Colonic mucosa (tissue), 4 donors: Measurements from ENCODE around the gene SPRY1. TPM values are rescaled to one million over a fixed set of nuclear protein-coding genes. Genes with fewer than 3 reads are reported as not detected.

Experiments used
- DNase-seq: peaks from one replicate; pipeline ENCODE4 v3.0.0-alpha.2; 2020
- H3K27ac ChIP-seq: fragments of 200-600 bp; one replicate; pipeline ENCODE4 v1.8.0; 2021
- H3K27me3 ChIP-seq: fragments of 200-600 bp; one replicate; pipeline ENCODE4 v1.8.0; 2021
- H3K36me3 ChIP-seq: fragments of 200-600 bp; one replicate; pipeline ENCODE4 v1.8.0; 2021
- H3K4me1 ChIP-seq: fragments of 200-600 bp; one replicate; pipeline ENCODE4 v1.8.0; 2021; ENCODE audit warnings: mild to moderate bottlenecking
- H3K4me3 ChIP-seq: fragments of 200-600 bp; one replicate; pipeline ENCODE4 v1.8.0; 2021
- H3K9ac ChIP-seq, 2 donors: one replicate each; pipeline ENCODE4 v1.7.0; 2013; ENCODE audit warnings: control low read depth in 2 of 2, low read depth in 2 of 2, low read length in 2 of 2
- H3K9me3 ChIP-seq: fragments of 200-600 bp; one replicate; pipeline ENCODE4 v1.8.0; 2021
- CTCF ChIP-seq: fragments of 200-600 bp; IDR thresholded peaks from one replicate; pipeline ENCODE4 v1.8.0; 2022; ENCODE audit warnings: antibody characterized with exemption, mild to moderate bottlenecking
- intact Hi-C: fragments of 100-400 bp; cut with DNase I; formaldehyde crosslinking; loops from one replicate; pipeline ENCODE4 v1.14.1; 2022
- total RNA-seq, 2 donors: library from RNA; stranded (reverse); fragmentation: NEBNext Ultra II Directional in 1 of 2; extraction: Animal tissue kit (Norgen Biotek cat#: 25700) in 1 of 2; gene quantifications; one replicate each; pipeline ENCODE4 v1.2.1, GENCODE V29; 2021
- donor health status: healthy.
- donor health status: DM: no; HTN: no; CAD: no.
- donor health status: DM: no; HTN: no; CAD: no.

Gene SPRY1
- total RNA-seq, 2 donors from 2014 or later, result 23.8 to 34.2 TPM

GRCh38 chr4:123363729-123364128 lies 32.9 kb upstream of the SPRY1 start:
- intact Hi-C loops, result no loop called here
- no peaks in the 10 kb centered on the region for H3K36me3 ChIP-seq
- TF ChIP-seq CTCF, result no peak
- no peak overlapping the region for H3K9ac ChIP-seq
- no peaks in the 10 kb centered on the region for H3K9me3 ChIP-seq
- no peak overlapping the region for H3K27ac ChIP-seq
- DNase-seq, result no peak
- H3K27me3 ChIP-seq, result no peaks in the 10 kb centered on the region
- H3K4me3 ChIP-seq, result no peak overlapping the region
- H3K4me1 ChIP-seq, result no peaks in the 10 kb centered on the region

- TF ChIP-seq CTCF, result no peak
- intact Hi-C loops, result no loop called here
- DNase-seq, result no peak
These were observed 31.7 kb upstream of the SPRY1 start for GRCh38 chr4:123364906-123365305.

GRCh38 chr4:123365412-123365811 lies 31.2 kb upstream of the SPRY1 start:
- no peak overlapping the region for H3K9ac ChIP-seq

More at GRCh38 chr4:123364906-123365305, 31.7 kb upstream of the SPRY1 start:
- Histone ChIP-seq H3K4me3 (no peak overlapping the region), H3K9me3 (no peaks in the 10 kb centered on the region), H3K9ac (no peak overlapping the region), H3K36me3 (no peaks in the 10 kb centered on the region), H3K27me3 (no peaks in the 10 kb centered on the region), H3K4me1 (no peaks in the 10 kb centered on the region), H3K27ac (no peak overlapping the region)

GRCh38 chr4:123366144-123366748 lies 30.3 kb upstream of the SPRY1 start:
- no peak overlapping the region for H3K27ac ChIP-seq
- no peaks in the 10 kb centered on the region for H3K27me3 ChIP-seq
- H3K36me3 ChIP-seq, result no peaks in the 10 kb centered on the region
- no peaks in the 10 kb centered on the region for H3K4me1 ChIP-seq
- no peaks in the 10 kb centered on the region for H3K9me3 ChIP-seq
- intact Hi-C loops, result no loop called here
- TF ChIP-seq CTCF, result no peak
- no peak overlapping the region for H3K9ac ChIP-seq
- no peak for DNase-seq
- no peak overlapping the region for H3K4me3 ChIP-seq

More at GRCh38 chr4:123365412-123365811, 31.2 kb upstream of the SPRY1 start:
- intact Hi-C loops, result no loop called here
- TF ChIP-seq CTCF, result no peak
- Histone ChIP-seq H3K4me1 (no peaks in the 10 kb centered on the region), H3K27me3 (no peaks in the 10 kb centered on the region), H3K9me3 (no peaks in the 10 kb centered on the region), H3K27ac (no peak overlapping the region), H3K36me3 (no peaks in the 10 kb centered on the region), H3K4me3 (no peak overlapping the region)
- DNase-seq, result no peak

GRCh38 chr4:123378794-123379193 lies 17.8 kb upstream of the SPRY1 start:
- H3K9ac ChIP-seq, result no peak overlapping the region
- no peak overlapping the region for H3K27ac ChIP-seq
- H3K4me3 ChIP-seq, result no peak overlapping the region
- no peaks in the 10 kb centered on the region for H3K27me3 ChIP-seq
- no peaks in the 10 kb centered on the region for H3K9me3 ChIP-seq
- intact Hi-C loops, result no loop called here
- no peaks in the 10 kb centered on the region for H3K36me3 ChIP-seq
- TF ChIP-seq CTCF, result no peak
- no peak for DNase-seq
- H3K4me1 ChIP-seq, result no peaks in the 10 kb centered on the region
